ENCODE results near the gene LIPN. TPM values are rescaled to one million over a fixed set of nuclear protein-coding genes. Genes with fewer than 3 reads are reported as not detected.
"Not testable (repeated sequence)": the region's sequence is repeated elsewhere in the genome, so short reads cannot be mapped to it uniquely, and the experiment has no call there.

LIPN gene
- total and polyA plus RNA-seq, 12 donors = 0.11 to 0.46 (median 0.41) TPM; not detected in 9

DNA sequence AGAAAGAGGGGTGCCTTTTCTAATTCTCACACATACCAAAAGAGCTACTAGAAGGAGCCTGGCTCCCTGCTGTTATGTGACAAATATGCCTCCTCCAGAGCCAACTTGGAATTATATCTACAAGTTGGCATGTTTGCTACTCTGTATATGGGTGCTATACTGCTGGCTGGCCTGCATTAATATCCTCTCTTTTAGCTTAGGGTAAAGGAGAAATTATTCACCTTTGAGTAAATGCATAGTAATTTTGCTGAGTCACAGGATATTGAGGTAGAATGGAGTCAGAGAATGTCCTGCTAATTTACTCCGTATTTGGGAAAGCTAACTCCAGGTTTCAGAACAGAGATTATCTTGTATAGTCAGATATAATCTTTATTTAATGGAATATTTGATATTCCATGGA lies 24.2 kb upstream of the LIPN start:
- intact Hi-C loops (cut with DNase I) = no loop called here
- Histone ChIP-seq H3K27me3 (peaks cover 5% of the 10 kb centered on the region), H3K4me3 (no peak overlapping the region), H3K36me3 (replicated peaks in 1 of 2) (no peaks in the 10 kb centered on the region), H3K4me1 (replicated peaks in 1 of 2) (no peaks in the 10 kb centered on the region), H3K9me3 (replicated peaks in 1 of 3) (no peaks in the 10 kb centered on the region), H3K27ac (no peak overlapping the region)
- no peak for DNase-seq
- TF ChIP-seq POLR2A (IDR thresholded peaks at IDR 0.05) = no peak
- TF ChIP-seq, protein P1, sequence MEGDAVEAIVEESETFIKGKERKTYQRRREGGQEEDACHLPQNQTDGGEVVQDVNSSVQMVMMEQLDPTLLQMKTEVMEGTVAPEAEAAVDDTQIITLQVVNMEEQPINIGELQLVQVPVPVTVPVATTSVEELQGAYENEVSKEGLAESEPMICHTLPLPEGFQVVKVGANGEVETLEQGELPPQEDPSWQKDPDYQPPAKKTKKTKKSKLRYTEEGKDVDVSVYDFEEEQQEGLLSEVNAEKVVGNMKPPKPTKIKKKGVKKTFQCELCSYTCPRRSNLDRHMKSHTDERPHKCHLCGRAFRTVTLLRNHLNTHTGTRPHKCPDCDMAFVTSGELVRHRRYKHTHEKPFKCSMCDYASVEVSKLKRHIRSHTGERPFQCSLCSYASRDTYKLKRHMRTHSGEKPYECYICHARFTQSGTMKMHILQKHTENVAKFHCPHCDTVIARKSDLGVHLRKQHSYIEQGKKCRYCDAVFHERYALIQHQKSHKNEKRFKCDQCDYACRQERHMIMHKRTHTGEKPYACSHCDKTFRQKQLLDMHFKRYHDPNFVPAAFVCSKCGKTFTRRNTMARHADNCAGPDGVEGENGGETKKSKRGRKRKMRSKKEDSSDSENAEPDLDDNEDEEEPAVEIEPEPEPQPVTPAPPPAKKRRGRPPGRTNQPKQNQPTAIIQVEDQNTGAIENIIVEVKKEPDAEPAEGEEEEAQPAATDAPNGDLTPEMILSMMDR (IDR thresholded peaks at IDR 0.05) = no peak
- WGBS, 4 donors = 68 to 87% (median 75%) methylated on average over 1 of the region's 1 CpG

- H3K36me3 ChIP-seq (replicated peaks in 1 of 2); H3K27ac ChIP-seq; intact Hi-C loops (cut with DNase I); H3K9me3 ChIP-seq (replicated peaks in 1 of 3); DNase-seq; H3K4me1 ChIP-seq (replicated peaks in 1 of 2); H3K4me3 ChIP-seq: not testable (repeated sequence)
- 45 to 62% (median 50%) methylated on average over 5 of the region's 5 CpGs for WGBS, 4 donors
- H3K27me3 ChIP-seq = peaks cover 16% of the 10 kb centered on the region
Measured at GRCh38 chr10:88741921-88742320, 17.9 kb upstream of the LIPN start.

DNA sequence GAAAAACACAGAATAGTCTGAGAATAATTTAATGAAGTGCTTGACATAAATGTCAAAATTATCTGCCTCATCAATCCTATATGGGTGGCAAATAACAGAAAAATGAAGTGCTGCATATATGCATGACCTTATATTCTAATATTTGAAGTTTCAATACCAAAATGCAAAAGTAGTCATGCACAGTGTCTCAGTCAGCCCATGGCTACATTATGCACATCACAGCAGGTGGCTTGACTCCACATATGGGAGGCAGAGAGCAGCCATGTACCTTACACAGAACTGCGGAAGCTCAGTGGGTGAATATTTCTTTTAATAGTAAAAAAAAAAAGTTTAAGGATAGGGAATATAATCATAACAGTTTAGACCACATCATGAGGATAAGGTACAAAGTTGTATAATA lies 17.4 kb upstream of the LIPN start:
- Histone ChIP-seq H3K4me1 (replicated peaks in 1 of 2) (no peaks in the 10 kb centered on the region), H3K27ac (no peak overlapping the region), H3K4me3 (no peak overlapping the region), H3K27me3 (peaks cover 15% of the 10 kb centered on the region), H3K9me3 (replicated peaks in 1 of 3) (peaks cover 0 to 4% (median 0%) of the 10 kb centered on the region in 3 donors), H3K36me3 (replicated peaks in 1 of 2) (no peaks in the 10 kb centered on the region)
- intact Hi-C loops (cut with DNase I) = no loop called here
- no peak for DNase-seq
- WGBS, 4 donors = 96 to 100% (median 97%) methylated on average over 1 of the region's 1 CpG
- no peak for TF ChIP-seq POLR2A (IDR thresholded peaks at IDR 0.05)
- TF ChIP-seq, protein P1 (IDR thresholded peaks at IDR 0.05) = no peak

DNA sequence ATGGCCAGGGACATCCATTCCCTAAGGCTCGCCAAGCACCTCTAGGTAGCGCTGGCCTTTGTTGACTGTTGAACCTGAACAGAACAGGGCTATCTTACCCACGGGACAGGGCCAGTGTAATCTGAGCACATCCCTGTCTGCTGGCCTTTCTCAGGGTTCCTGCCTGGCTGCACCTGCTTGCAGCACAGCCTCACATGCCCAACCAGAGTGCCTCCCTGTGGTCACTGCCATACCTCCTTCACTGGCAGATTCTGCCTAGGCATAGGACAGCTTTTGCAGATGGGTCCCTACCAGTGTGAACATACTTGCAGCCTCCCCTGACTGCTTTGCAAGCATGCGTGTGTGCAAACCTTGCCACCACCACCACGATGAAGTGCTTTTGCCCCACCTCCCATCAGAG lies 15.8 kb upstream of the LIPN start:
- H3K36me3 ChIP-seq (replicated peaks in 1 of 2) = no peaks in the 10 kb centered on the region
- intact Hi-C loops (cut with DNase I) = no loop called here
- peaks cover 11% of the 10 kb centered on the region for H3K27me3 ChIP-seq
- TF ChIP-seq, protein P1 (IDR thresholded peaks at IDR 0.05) = no peak
- TF ChIP-seq POLR2A (IDR thresholded peaks at IDR 0.05) = no peak
- peaks cover 0 to 4% (median 0%) of the 10 kb centered on the region in 3 donors for H3K9me3 ChIP-seq (replicated peaks in 1 of 3)
- 70 to 86% (median 81%) methylated on average over 5 of the region's 5 CpGs for WGBS, 4 donors
- H3K4me3 ChIP-seq = no peak overlapping the region
- no peak for DNase-seq
- H3K4me1 ChIP-seq (replicated peaks in 1 of 2) = no peaks in the 10 kb centered on the region
- no peak overlapping the region for H3K27ac ChIP-seq

GRCh38 chr10:88745633-88746032 lies 14.2 kb upstream of the LIPN start:
- 90 to 96% (median 95%) methylated on average over 1 of the region's 1 CpG for WGBS, 4 donors

More at GRCh38 chr10:88745633-88746032, 14.2 kb upstream of the LIPN start:
- intact Hi-C loops (cut with DNase I) = no loop called here
- TF ChIP-seq, protein P1 (IDR thresholded peaks at IDR 0.05) = no peak
- TF ChIP-seq POLR2A (IDR thresholded peaks at IDR 0.05) = no peak
- Histone ChIP-seq H3K27ac (no peak overlapping the region), H3K9me3 (replicated peaks in 1 of 3) (peaks cover 0 to 4% (median 0%) of the 10 kb centered on the region in 3 donors), H3K4me1 (replicated peaks in 1 of 2) (no peaks in the 10 kb centered on the region), H3K4me3 (no peak overlapping the region), H3K36me3 (replicated peaks in 1 of 2) (no peaks in the 10 kb centered on the region), H3K27me3 (peaks cover 11% of the 10 kb centered on the region)
- DNase-seq = no peak

Measured in adrenal gland (tissue), 12 donors.